Measurements from ENCODE around the gene CDK5.

GRCh38 chr7:151018421-151019129, 39.1 kb downstream of the CDK5 start:
- TF ChIP-seq, protein P1, sequence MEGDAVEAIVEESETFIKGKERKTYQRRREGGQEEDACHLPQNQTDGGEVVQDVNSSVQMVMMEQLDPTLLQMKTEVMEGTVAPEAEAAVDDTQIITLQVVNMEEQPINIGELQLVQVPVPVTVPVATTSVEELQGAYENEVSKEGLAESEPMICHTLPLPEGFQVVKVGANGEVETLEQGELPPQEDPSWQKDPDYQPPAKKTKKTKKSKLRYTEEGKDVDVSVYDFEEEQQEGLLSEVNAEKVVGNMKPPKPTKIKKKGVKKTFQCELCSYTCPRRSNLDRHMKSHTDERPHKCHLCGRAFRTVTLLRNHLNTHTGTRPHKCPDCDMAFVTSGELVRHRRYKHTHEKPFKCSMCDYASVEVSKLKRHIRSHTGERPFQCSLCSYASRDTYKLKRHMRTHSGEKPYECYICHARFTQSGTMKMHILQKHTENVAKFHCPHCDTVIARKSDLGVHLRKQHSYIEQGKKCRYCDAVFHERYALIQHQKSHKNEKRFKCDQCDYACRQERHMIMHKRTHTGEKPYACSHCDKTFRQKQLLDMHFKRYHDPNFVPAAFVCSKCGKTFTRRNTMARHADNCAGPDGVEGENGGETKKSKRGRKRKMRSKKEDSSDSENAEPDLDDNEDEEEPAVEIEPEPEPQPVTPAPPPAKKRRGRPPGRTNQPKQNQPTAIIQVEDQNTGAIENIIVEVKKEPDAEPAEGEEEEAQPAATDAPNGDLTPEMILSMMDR (optimal IDR thresholded peaks at IDR 0.05 in 1 of 3, IDR thresholded peaks at IDR 0.05 in 1 of 3, conservative IDR thresholded peaks at IDR 0.05 in 1 of 3; ENCODE audit: extremely low read depth in 1 of 3, insufficient read depth in 2 of 3, low read length in 3 of 3), result no peak
- peak; percentile 79 for TF ChIP-seq EZH2 (IDR thresholded peaks at IDR 0.05; ENCODE audit: low read length)

Data from keratinocyte (primary cell).